GM21367 (cell line): ENCODE results near the gene CHAC1.

ENCODE experiments used
- ATAC-seq: cut with Tn5 transposase; IDR thresholded peaks from one replicate; pipeline ENCODE4 v1.9.1; 2021; ENCODE audit not compliant: unreplicated experiment

CHAC1 gene

GRCh38 chr15:40922608-40923005 is 30.7 kb upstream of the CHAC1 start:
- no peak for ATAC-seq

GRCh38 chr15:40923551-40923950 is 29.7 kb upstream of the CHAC1 start:
- no peak for ATAC-seq

GRCh38 chr15:40925495-40925862 is 27.8 kb upstream of the CHAC1 start:
- no peak for ATAC-seq

GRCh38 chr15:40925863-40926658 is 27.2 kb upstream of the CHAC1 start:
- no peak for ATAC-seq

- no peak for ATAC-seq
Measured at GRCh38 chr15:40926659-40927494, 26.4 kb upstream of the CHAC1 start.

GRCh38 chr15:40927495-40927872 is 25.8 kb upstream of the CHAC1 start:
- no peak for ATAC-seq

GRCh38 chr15:40927873-40928806 is 25.1 kb upstream of the CHAC1 start:
- ATAC-seq: no peak

- ATAC-seq: no peak
Measured at GRCh38 chr15:40928821-40929659, 24.2 kb upstream of the CHAC1 start, which contains the start of gene DLL4. Gene DLL4, plus strand, starts transcription at chr15:40929340. Its CDS starts 329 bp downstream, at chr15:40929669.

GRCh38 chr15:40929660-40930429 is 23.4 kb upstream of the CHAC1 start:
- no peak for ATAC-seq

- no peak for ATAC-seq
Measured at GRCh38 chr15:40930430-40931299, 22.6 kb upstream of the CHAC1 start.

- no peak for ATAC-seq
Measured at GRCh38 chr15:40931300-40932142, 21.8 kb upstream of the CHAC1 start.

GRCh38 chr15:40932156-40932555 is 21.1 kb upstream of the CHAC1 start:
- ATAC-seq: no peak

- no peak for ATAC-seq
Measured at GRCh38 chr15:40932649-40933516, 20.4 kb upstream of the CHAC1 start.

GRCh38 chr15:40933517-40933902 is 19.8 kb upstream of the CHAC1 start:
- ATAC-seq: no peak

- no peak for ATAC-seq
Measured at GRCh38 chr15:40934457-40934856, 18.8 kb upstream of the CHAC1 start.

GRCh38 chr15:40936234-40936708 is 17.0 kb upstream of the CHAC1 start:
- no peak for ATAC-seq
